H1 (cell line): ENCODE data around the gene IL37.

Experiments used
- ATF3 ChIP-seq: IDR thresholded peaks from 2 replicates; pipeline ENCODE4 v1.6.1; 2011; ENCODE audit warnings: low read depth, mild to moderate bottlenecking, low read length; ENCODE audit not compliant: insufficient read depth
- CTCF ChIP-seq, 3 experiments: IDR thresholded peaks; 1 replicate in 2 of 3; 2 replicates in 1 of 3; pipeline versions ENCODE4 v1.5.1 to v1.6.1; 2011; ENCODE audit warnings: low read length in 3 of 3, mild to moderate bottlenecking in 3 of 3, inconsistent platforms in 2 of 3, low read depth in 1 of 3, moderate library complexity in 1 of 3; ENCODE audit not compliant: insufficient read depth in 1 of 3; ENCODE audit errors: control extremely low read depth in 1 of 3
- EZH2 ChIP-seq: fragments of 200-600 bp; sonication (generic); IDR thresholded peaks from 2 replicates; pipeline ENCODE4 v1.7.1; 2012; ENCODE audit warnings: low read depth, mild to moderate bottlenecking, moderate library complexity, low read length, inconsistent platforms; ENCODE audit not compliant: severe bottlenecking
- GTF2F1 ChIP-seq: IDR thresholded peaks from 2 replicates; pipeline ENCODE4 v1.6.1; 2012; ENCODE audit warnings: low read depth, low read length, improper control_type of control experiment, borderline replicate concordance
- MAFK ChIP-seq: IDR thresholded peaks from 2 replicates; pipeline ENCODE4 v1.6.1; 2012; ENCODE audit warnings: low read depth, mild to moderate bottlenecking, improper control_type of control experiment, low read length
- POLR2A ChIP-seq, 2 experiments: IDR thresholded peaks; 1 replicate in 1 of 2; 2 replicates in 1 of 2; pipeline ENCODE4 v1.6.1; 2011; ENCODE audit warnings: low read depth in 2 of 2, low read length in 2 of 2, mild to moderate bottlenecking in 2 of 2; ENCODE audit errors: control extremely low read depth in 1 of 2
- RAD21 ChIP-seq, 2 experiments: IDR thresholded peaks in 1 of 2; conservative IDR thresholded peaks in 1 of 2; 2 replicates each; pipeline ENCODE4 v1.6.1; 2011; ENCODE audit warnings: low read depth in 2 of 2, low read length in 2 of 2, improper control_type of control experiment in 1 of 2, inconsistent platforms in 1 of 2, mild to moderate bottlenecking in 1 of 2, moderate library complexity in 1 of 2
- TAF7 ChIP-seq: optimal IDR thresholded peaks from 2 replicates; pipeline ENCODE3; 2011; ENCODE audit warnings: low read depth, mild to moderate bottlenecking, inconsistent platforms, low read length, moderate library complexity, borderline replicate concordance

- no peak for TF ChIP-seq EZH2
- TF ChIP-seq ATF3: no peak
- TF ChIP-seq POLR2A (IDR thresholded peaks at IDR 0.05; ENCODE audit: control extremely low read depth in 1 of 2, low read depth in 2 of 2, low read length in 2 of 2): no peak
- no peak for TF ChIP-seq GTF2F1
- no peak for TF ChIP-seq RAD21 (IDR thresholded peaks at IDR 0.05 in 1 of 2, conservative IDR thresholded peaks at IDR 0.05 in 1 of 2; ENCODE audit: low read depth in 2 of 2, low read length in 2 of 2)
- no peak for TF ChIP-seq CTCF (IDR thresholded peaks at IDR 0.05; ENCODE audit: control extremely low read depth in 1 of 3, insufficient read depth in 1 of 3, low read depth in 1 of 3, low read length in 3 of 3)
- no peak for TF ChIP-seq TAF7
- no peak for TF ChIP-seq MAFK
Observed at GRCh38 chr2:112876971-112877361, 34.0 kb upstream of the IL37 start.
